HG02943 (cell line): ENCODE results near the gene CLUH.
A peak's percentile ranks its signal among the peaks of the same experiment; 100 is the strongest.

ENCODE experiments used
- ATAC-seq: cut with Tn5 transposase; IDR thresholded peaks from one replicate; pipeline ENCODE4 v1.9.1; 2021; ENCODE audit warnings: mild to moderate bottlenecking, low read depth, moderate library complexity; ENCODE audit not compliant: unreplicated experiment

CLUH gene

DNA sequence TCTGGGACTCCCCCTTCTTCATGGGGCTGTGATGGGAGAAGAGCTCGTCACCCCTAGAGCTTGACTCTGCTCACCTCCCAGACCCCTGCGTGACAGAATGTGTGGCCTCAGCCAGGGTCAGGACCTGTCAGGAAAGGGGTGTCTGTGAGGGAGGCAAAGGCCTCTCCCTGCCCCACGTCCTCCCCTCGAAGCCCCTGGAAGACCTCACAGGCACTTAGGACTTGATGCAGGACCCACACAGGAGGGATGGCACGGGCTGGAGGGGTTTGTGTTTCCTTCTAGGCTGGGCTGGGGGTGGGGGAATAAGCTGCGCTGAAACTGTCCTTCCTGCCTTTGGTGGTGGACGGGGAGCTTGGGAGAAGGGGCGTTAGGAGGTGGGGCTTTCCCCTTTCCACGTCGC is 11.0 kb upstream of the CLUH start:
- no peak for ATAC-seq

GRCh38 chr17:2721603-2722002 is 10.0 kb upstream of the CLUH start:
- ATAC-seq: no peak

GRCh38 chr17:2719861-2720260 is 8.3 kb upstream of the CLUH start:
- no peak for ATAC-seq

DNA sequence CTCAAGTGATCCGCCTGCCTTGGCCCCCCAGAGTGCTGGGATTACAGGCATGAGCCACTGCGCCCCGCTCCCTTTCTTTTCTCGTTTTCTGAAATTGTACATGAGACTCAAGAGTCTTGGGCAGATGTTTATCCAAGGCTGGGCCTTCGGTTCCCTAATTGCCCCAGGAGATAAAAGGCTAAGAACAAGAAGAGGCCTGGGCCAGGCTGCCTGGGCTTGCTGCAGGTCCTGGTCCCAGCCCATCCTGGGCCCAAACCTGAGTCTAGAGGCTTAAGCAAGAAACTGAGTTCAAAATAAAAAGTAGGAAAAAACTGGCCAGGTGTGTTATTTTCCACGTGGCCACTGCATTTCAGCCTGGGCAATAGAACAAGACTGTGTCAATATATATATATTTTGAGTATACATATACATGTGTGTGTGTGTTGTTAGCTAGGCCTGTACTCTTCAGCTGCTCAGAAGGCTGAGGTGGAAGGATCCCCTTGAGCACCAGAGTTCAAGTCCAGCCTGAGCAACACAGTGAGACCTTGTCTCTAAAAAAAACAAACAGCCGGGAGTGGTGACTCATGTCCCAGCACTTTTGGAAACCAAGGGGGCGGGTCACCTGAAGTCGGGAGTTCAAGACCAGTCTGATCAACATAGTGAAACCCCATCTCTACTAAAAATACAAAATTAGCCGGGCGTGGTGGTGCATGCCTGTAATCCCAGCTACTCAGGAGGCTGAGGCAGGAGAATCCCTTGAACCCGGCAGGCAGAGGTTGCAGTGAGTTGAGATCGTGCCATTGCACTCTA is 6.8 kb upstream of the CLUH start:
- ATAC-seq: no peak

DNA sequence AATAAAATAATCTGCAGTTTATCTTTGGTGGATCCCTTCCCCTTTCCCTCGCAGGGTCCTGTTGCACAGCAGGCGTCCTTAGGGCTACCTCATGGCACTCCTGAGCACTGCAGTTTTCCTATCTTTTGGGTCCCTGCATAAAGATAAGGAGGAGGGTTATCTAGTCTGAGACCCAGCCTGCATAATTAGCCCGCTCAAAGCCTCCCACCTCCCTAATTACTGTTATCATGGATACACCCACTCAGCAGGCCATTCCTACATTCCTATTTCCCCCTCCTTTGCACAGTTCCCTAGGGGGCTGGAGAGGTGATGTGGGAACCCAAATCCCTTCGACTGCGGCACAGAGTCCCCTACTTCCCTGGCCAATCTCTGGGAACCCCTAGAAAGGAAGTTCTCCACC is 5.1 kb upstream of the CLUH start:
- no peak for ATAC-seq

DNA sequence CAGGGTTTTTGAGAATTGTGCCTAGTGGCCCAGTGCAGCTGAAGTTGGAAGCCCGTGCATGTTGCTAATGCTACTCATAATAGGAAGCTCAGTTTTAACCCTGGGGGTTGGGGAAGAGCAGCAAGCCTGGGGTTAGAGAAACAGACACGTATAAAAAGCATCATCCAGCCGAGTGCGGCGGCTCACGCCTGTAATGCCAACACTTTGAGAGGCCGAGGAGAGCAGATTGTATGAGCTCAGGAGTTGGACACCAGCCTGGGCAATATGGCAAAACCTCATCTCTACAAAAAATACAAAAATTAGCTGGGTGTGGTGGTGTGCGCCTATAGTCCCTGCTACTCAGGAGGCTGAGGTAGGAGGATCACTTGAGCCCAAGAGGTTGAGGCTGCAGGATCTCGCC is 2.3 kb upstream of the CLUH start:
- no peak for ATAC-seq

DNA sequence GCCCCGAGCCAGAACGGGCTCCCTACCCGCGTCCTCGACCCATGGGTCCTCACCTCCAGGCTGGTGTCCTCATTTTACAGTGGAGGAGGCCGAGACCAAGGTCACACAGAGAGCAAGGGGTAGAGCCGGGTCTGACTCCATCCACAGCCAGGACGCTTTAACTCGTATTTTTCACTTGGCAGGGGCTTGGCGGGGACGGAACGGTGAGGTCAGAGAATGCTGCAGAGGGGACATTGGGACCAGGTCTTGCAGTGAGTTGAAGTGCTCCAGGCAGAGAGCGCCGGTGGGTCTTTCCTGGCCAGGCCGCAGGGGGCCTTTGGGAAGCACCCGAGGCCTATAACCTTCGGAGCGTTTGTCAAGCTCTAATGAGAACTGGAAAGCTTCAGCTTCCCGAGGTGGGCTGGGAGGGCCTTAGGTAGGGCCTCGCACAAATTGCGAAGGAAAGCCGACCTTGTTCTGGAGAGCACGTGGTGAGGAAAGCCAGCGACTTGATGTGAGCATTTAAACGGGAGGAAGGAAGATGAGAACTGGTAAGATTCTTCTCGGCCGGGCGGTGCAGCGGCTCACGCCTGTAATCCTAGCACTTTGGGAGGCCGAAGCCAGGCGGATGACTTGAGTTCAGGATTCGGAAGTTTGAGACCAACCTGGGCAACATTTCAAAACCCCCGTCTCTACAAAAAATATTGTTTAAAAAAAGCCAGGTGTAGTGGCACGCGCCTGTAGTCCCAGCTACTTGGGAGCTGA is 908 bp upstream of the CLUH start:
- no peak for ATAC-seq

DNA sequence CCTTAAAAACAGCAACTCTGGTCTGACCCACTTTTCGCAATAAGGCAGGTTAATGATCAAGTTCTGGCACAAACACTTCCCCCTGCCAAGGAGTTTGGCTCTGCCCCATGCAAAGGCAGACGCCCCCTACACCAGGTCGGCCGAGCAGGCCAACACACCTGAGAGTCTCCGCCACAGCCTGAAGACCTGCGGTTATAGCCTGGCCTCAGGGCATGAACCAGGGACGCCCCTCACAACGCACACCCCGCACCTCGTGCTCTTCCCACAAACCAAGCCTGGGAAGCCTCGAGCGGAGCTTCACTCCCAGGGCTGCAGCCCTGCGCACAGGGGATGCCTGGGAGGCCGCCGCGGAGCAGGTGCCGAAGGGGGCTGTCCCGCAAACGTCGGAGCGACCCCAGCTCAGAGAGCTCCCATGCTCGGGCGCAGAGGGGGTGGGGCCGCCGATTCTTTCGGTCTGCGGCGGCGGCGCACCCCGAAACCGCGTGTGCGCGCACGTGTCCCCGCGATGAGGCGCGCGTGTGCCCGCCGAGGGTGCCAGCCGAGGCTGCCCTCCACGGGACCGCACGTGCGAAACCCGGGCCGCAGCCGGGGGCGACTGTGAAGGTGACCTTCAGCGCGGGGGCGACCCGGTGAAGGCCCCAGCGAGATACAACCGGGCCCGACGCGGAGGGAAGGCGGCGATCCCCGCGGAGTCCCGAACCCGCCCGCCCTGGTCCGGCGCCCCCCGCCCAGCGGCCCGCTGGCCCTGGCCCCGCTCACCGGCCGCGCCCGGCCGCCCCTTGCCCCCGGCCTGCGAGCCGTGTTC is 559 bp downstream of the CLUH start:
- peak; percentile 14 for ATAC-seq

GRCh38 chr17:2710071-2710802 is 1.3 kb downstream of the CLUH start:
- no peak for ATAC-seq

GRCh38 chr17:2709183-2709661 is 2.3 kb downstream of the CLUH start:
- no peak for ATAC-seq

DNA sequence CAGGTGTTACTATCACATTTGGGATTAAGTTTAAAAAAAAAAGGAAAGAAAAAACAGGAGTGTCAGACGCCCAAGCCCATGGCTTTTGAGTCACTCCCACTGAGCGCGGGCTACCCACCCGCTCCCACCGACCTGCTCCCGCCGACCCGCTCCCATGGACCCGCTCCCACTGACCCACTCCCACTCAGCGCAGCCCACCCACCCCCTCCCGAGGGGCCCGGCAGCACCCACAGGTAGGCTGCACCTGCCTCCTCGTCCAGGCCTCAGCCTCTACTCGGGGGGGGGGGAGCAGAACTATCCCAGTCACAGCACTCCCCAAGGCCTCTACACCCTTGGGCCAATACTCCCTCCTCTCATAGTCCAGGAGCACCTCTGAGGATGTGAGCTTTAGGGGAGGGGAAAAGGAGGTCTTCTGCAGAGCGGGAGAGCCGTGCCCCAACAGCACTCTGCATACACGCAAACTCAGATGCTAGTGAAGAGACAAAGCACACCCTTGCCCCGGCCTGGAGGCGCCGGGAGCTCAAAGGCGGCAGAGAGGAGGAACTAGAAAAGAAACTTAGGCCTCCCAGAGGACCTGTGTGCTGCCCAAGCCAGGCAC is 2.9 kb downstream of the CLUH start:
- no peak for ATAC-seq

DNA sequence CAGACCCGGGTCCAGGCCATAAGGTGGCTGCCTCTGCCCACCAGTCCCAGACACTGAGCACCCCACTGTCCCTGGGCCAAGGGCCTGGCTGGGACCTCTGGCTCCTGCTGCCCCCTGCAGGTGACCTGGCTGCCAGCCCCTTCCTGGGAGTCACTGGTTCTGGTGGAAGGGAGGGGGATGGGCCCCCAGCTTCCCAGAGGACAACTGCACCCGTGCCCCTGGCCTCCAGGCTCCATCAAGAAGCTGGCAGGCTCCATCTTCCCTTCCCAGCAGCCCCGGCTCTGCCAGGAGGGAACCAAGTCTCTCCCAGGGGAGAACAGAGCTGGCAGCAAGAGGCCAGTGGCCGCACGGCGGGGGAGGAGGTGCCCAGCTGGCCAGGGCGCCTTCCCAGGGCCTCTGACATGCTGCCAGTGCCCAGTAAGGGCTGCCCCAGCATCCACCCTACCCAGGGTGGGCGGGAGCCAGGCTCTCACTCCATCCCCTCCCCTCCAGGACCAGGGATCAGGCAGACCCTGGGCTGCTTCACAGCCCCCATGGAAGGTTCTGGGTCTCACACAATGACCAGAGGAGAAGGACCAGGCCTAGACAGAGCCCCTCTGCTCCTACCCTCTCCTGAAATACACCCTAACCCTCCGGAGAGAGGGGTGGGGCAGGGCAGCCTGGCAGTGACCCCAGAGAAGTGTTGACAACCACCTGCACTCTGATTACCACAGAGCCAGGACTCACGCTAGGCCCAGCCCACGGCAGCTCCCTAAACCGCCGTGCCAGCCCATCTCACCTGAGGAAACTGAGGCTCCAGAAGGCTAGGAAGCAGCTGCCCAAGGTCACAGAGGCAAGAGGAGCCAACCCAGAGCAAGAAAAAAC is 3.6 kb downstream of the CLUH start:
- ATAC-seq: no peak

- ATAC-seq: no peak
Measured at GRCh38 chr17:2706911-2707510, 4.6 kb downstream of the CLUH start.

DNA sequence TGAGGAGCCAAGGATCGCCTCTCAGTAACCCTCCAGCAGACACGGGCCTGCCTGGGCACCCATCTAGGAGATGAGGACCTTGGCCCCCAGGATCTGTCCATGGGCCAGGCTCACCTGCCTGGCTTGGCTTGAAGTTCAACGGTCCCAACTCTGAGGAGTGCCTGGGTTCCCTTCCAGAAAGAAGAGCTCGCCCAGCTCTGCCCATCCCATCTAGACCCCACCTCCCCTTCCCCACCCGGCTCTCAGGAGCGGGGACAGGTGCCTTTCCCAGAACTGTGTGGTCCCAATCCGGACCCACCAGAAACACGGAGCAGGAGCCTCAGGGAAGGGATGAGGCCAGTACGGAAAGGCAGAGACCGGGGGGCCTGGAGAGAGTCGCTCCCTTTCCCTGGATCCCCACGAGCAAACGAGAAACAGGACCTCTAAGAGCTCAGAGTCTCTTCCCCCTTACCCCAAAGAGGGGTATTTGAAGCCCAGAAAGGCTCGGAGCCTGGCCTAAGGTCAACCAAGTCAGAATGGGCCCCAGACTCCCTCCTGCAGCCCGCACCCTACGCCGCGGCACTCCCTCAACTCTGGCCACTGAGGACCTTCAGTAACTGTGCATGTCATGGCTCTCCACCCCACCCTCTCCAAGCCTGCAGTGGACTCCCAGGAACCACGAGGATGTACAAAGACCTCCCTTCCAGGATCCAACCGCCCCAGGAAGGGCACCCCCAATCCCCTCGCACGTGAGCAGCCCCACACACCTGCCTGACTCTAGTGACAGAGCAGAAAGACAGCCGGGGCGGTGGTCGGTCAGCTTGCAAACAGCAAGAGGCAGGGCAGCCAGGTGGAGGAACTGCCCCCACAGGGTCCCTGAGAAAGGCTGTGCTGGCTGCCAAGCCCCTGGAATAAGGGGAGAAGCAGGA is 5.4 kb downstream of the CLUH start:
- ATAC-seq: no peak

DNA sequence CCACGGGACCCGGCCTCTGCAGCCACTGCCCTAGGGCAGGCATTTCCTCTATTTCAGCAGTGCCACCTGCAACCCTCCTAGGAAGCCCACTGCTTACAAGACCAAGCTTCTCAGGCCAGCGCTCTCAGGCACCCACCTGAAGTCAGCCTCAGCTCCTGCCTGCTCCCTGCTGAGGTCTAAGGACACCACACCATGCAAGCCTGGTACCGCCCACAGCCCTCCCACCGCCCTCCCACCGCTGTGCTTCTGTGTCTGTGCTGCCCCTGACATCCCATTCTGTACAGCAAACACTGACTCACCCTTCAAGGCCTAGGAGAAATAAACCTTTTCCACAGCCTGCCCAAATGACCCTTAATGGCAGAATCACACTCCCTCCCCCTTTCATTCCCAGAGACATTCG is 6.3 kb downstream of the CLUH start:
- ATAC-seq: no peak

DNA sequence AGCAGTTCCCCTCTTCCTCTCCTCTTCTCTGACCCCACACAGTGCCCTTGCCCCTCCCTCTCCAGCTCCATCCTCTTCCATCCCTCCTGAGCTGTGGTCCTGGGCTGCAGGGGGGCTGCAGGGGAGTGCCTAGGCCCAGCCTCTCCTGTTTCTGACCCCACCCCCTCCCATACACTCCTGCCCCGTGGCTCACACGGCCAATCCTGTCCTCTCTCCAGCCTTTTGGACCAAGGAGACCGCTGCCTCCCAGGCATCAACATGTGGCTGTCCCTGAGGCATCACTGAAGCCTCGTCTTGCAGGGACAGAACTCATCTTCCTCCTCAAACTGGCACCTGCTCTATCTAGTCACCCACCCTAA is 6.7 kb downstream of the CLUH start:
- ATAC-seq: no peak

GRCh38 chr17:2704031-2704889 is 7.3 kb downstream of the CLUH start:
- no peak for ATAC-seq
